Bronchial epithelial cell (primary cell): ENCODE data around the gene R3HDM2. TPM values are rescaled to one million over a fixed set of nuclear protein-coding genes. Genes with fewer than 3 reads are reported as not detected.

Experiments
- DNase-seq: peaks from one replicate; pipeline ENCODE4 v3.0.0-alpha.2; 2010; ENCODE audit warnings: low read depth
- FAIRE-seq: peaks from 2 replicates; lab custom pipeline; 2011; peaks lifted over from hg19 to GRCh38; lab: Jason Lieb, UNC
- H3K27me3 ChIP-seq: 2 replicates; pipeline ENCODE4 v1.5.1; 2011; ENCODE audit warnings: low read length; ENCODE audit not compliant: control insufficient read depth, insufficient read depth
- H3K36me3 ChIP-seq: 2 replicates; pipeline ENCODE4 v1.5.1; 2011; ENCODE audit warnings: low read length; ENCODE audit not compliant: control insufficient read depth, insufficient read depth
- H3K4me3 ChIP-seq: 2 replicates; pipeline ENCODE4 v1.5.1; 2011; ENCODE audit warnings: mild to moderate bottlenecking, low read depth, low read length, control low read depth
- total RNA-seq: library from RNA; depleted of rRNA; stranded (reverse); fragments of >200 nt; gene quantifications from 2 replicates; pipeline ENCODE4 v1.2.1, GENCODE V29; 2014
- TF ChIP-seq, protein P1 (sequence below): IDR thresholded peaks from 2 replicates; pipeline ENCODE4 v1.5.1; 2011; ENCODE audit warnings: mild to moderate bottlenecking, moderate library complexity, low read length, control low read depth, inconsistent platforms; ENCODE audit not compliant: insufficient read depth, severe bottlenecking

The R3HDM2 gene
- total RNA-seq, 1 donor from 2014 or later = 5.5 TPM

DNA sequence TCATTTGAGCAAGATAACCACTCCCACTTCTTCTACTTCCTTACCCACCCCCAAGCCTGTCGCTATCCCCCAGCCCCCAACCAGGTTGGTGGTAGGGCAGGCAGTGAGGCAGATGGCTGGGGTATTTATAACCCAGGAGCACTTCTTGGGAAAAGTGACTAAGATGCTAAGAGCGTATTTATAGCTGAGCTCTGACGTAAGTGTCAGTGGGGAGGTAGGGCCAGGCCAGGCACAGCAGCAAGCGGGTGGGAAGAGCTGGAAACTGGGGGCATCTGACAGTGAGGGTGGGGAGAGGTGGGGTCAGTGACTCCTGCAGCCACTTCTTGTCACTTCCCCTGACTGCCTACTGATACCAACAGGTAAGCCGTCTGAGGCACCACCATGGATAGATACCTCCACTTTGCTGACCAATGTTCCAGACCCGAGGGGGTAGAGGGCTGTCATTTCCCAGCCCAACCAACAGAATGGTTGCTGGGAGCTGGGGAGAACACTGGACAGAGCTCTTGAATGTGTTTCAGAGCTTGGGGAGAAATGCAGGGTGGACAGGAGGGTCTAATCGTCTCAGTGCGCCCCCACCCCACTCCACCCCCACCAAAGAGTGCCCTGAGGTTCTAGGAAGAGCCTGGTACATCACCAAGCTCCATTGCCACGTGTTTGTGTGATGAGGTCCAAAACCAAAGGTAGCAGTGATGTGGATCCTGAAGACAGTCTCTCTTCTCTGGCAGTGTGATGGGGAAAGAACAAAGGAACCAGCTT lies 21.5 kb upstream of the R3HDM2 start:
- no peak overlapping the region for H3K4me3 ChIP-seq
- H3K27me3 ChIP-seq = no peaks in the 10 kb centered on the region
- no peaks in the 10 kb centered on the region for H3K36me3 ChIP-seq
- DNase-seq (no peak), FAIRE-seq (no peak)
- TF ChIP-seq, protein P1, sequence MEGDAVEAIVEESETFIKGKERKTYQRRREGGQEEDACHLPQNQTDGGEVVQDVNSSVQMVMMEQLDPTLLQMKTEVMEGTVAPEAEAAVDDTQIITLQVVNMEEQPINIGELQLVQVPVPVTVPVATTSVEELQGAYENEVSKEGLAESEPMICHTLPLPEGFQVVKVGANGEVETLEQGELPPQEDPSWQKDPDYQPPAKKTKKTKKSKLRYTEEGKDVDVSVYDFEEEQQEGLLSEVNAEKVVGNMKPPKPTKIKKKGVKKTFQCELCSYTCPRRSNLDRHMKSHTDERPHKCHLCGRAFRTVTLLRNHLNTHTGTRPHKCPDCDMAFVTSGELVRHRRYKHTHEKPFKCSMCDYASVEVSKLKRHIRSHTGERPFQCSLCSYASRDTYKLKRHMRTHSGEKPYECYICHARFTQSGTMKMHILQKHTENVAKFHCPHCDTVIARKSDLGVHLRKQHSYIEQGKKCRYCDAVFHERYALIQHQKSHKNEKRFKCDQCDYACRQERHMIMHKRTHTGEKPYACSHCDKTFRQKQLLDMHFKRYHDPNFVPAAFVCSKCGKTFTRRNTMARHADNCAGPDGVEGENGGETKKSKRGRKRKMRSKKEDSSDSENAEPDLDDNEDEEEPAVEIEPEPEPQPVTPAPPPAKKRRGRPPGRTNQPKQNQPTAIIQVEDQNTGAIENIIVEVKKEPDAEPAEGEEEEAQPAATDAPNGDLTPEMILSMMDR = no peak

DNA sequence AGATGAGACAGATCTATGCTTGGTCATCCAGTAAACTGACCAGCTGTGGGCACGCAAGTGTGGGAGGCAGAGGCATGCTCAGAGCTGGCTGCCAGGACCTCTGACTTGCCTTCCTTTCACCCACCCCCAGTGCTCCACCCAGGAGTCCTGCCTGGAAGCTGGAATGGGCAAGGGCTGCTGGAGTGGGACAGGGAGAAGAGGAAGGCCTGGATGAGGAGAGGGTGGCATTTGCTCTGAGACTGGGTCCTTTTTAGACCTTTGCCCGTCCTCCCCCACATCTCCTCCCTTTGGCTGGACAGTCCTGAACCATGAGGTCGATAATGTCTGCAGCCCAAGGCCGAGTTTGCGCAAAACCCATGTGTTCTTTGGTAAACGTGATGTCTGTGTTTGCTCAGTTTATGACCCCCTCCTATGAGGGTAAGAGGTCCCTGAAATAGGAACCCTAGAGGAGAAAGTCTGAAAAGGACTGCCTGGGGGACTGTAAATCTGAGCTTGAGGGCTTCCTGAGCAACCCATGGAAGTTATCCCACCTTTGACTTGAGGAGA lies 20.5 kb upstream of the R3HDM2 start:
- DNase-seq (no peak), FAIRE-seq (no peak)
- Histone ChIP-seq H3K4me3 (no peak overlapping the region), H3K27me3 (no peaks in the 10 kb centered on the region), H3K36me3 (no peaks in the 10 kb centered on the region)
- TF ChIP-seq, protein P1 = no peak

DNA sequence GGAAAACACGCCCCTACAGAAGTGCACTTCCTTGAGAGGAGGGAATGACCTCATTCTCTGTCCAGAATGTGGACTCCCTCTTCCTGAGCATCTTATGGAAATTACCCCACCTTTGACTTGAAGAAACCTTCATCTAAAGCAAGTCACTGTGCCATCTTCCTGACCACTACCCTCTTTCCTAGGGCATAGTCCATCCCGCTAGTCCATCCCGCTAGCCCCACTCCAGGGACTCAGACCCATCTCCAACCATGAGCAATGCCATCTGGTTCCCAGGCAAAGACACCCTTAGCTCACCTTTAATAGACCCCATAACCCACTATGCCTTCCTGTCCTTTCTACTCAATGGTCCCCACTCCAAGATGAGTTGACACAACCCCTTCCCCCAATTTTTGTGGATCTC lies 19.2 kb upstream of the R3HDM2 start:
- no peak for DNase-seq
- FAIRE-seq = no peak
- TF ChIP-seq, protein P1 = no peak

DNA sequence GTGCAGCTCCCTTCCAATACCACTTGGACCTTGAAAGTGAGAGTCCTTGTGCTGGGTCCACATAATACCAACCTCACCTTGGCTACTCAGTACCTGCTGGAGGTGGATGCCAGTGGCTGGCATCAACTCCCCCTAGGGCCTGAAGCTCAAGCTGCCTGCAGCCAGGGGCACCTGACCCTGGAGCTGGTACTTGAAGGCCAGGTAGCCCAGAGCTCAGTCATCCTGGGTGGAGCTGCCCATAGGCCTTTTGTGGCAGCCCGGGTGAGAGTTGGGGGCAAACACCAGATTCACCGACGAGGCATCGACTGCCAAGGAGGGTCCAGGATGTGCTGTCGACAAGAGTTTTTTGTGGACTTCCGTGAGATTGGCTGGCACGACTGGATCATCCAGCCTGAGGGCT lies 18.5 kb upstream of the R3HDM2 start:
- Histone ChIP-seq H3K27me3 (no peaks in the 10 kb centered on the region), H3K4me3 (no peak overlapping the region), H3K36me3 (no peaks in the 10 kb centered on the region)
- TF ChIP-seq, protein P1 = no peak
- FAIRE-seq (no peak), DNase-seq (no peak)

More for the DNA sequence above, 19.2 kb upstream of the R3HDM2 start:
- Histone ChIP-seq H3K36me3 (no peaks in the 10 kb centered on the region), H3K27me3 (no peaks in the 10 kb centered on the region), H3K4me3 (no peak overlapping the region)

DNA sequence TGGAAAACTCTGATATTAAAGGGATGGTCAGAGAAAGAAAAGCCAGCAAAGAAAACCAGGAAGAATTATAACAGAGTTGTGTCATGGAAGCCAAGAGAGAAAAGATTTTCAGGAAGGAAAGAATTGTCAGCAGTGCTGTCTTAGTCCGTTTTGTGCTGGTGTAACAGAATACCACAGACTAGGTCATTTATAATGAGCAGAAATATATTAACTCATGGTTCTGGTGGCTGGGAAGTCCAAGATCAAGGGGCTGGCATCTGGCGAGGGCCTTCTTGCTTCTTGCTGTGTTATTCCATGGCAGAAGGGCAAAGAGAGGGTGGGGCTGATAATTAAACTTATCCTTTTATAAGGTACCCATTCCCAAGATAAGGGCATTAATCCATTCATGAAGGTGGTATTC lies 17.8 kb upstream of the R3HDM2 start:
- TF ChIP-seq, protein P1 = no peak
- no peak for DNase-seq
- FAIRE-seq = no peak
- no peaks in the 10 kb centered on the region for H3K27me3 ChIP-seq
- no peak overlapping the region for H3K4me3 ChIP-seq
- H3K36me3 ChIP-seq = no peaks in the 10 kb centered on the region
